HG03565 (cell line): Measurements from ENCODE around the gene SH3PXD2A.
"Not testable (repeated sequence)": the region's sequence is repeated elsewhere in the genome, so short reads cannot be mapped to it uniquely, and the experiment has no call there.

Source experiments
- ATAC-seq: cut with Tn5 transposase; IDR thresholded peaks from one replicate; pipeline ENCODE4 v1.9.1; 2021; ENCODE audit warnings: mild to moderate bottlenecking, moderate library complexity; ENCODE audit not compliant: unreplicated experiment

SH3PXD2A gene

DNA sequence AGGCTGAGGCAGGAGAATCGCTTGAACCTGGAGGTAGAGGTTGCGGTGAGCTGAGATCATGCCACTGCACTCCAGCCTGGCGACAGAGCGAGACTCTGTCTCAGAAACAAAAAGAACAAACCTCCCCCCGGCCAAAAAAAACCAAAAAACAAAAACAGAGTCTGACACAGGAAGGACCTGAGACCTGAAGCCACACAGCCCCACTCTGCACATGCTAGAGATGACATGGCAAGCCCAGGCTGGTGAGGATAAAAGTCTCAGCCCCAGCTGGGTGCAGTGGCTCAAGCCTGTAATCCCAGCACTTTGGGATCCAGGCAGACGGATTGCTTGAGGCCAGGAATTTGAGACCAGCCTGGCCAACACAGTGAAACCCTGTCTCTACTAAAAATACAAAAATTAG, 222.5 kb downstream of the SH3PXD2A start:
- not testable (repeated sequence) for ATAC-seq

DNA sequence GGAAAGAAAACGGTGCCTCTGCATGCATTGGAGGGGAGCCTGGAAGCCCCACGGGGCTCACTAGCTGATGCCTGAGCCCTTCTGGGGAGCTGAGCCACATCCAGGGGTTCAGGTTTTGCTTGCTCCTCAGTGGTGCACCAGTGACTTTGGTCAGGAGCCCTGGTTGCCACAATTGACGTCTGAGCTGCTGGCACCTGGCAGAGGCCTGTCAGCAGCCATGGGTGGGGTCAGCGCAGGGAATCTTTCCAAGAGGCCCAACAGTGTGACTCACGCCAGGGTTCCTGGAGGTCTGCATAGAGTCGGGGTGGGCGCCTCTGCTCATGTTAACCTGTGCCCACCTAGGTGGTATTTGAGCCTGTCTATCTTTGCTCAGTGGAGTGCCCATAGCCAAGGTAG, 223.1 kb downstream of the SH3PXD2A start:
- ATAC-seq = no peak

DNA sequence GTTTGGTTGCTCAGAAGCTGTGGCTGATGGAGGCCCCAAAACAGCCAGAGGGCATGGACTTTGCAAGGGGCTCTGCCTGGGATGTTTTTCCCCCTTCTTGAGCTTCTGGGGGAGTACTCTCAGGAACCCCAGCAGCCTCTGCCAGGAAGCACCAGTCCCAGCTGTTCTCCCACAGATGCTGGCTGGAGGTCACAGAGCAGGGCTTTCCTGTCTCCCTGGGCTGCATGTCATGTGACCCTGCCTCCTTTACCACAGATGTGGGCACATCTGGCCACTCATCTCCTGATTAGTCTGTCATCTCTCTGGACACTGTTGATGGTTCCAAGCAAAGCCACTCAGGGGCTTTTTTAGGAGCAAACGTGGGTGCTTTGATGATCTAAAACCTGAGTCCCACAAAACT, 225.2 kb downstream of the SH3PXD2A start:
- no peak for ATAC-seq

DNA sequence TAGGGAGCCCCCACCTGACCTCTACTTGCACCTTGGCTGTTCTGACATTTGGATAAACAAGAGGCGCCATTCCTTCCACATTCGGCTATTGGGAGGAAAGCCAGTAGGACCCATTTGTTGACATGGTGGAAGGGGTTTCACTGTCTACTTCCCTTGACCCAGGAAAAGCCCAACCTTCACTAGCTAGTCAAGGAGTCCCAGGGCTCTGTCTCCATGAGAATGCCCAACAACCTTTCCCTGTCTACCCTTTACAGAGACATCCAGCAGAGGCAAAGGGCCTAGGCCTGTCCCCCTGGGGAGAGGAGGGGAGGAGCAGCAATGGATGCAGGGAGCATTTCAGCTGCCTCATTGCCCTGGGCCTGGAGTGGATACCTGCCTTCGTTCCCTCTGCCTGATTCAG, 225.8 kb downstream of the SH3PXD2A start:
- no peak for ATAC-seq

GRCh38 chr10:103627893-103628292, 227.5 kb downstream of the SH3PXD2A start:
- no peak for ATAC-seq

DNA sequence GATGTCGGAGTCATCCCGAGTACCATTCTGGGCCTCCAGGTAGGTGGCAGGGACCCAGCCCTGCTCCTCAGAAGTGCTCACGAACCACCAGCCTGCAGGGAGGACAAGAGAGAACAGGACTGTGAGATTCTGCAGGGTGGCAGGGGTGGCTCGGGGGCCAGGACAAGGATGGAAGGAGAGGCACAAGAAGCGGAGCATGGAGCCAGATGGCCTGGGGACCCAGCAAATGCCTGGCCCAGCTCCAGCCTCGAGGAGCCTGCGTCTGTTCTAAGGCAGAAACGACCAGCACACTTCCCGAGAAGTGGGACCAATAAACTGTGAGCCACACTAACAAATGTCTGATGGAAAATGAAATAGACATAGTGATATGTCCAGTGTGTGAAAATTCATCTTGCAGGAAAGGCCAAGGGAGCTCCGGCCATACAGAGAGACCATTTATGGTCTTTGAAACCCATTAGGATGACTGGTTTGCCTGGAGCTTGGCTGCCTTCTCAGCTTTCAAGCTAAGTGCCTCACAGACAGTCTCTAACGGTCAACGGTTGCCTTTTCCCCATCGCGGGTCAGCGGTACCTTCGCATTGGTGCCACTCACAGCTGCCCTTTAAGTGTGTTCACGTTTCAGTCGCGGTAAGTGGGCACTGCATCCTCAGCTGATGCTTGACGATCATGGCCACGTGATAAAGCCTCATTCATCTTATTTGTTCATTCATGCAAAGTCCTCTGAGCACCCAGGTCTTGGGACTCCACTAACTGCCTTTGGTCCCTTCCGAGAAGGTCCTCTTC, 228.1 kb downstream of the SH3PXD2A start:
- ATAC-seq = no peak

- ATAC-seq = no peak
These were observed 229.2 kb downstream of the SH3PXD2A start for GRCh38 chr10:103626178-103626577.

DNA sequence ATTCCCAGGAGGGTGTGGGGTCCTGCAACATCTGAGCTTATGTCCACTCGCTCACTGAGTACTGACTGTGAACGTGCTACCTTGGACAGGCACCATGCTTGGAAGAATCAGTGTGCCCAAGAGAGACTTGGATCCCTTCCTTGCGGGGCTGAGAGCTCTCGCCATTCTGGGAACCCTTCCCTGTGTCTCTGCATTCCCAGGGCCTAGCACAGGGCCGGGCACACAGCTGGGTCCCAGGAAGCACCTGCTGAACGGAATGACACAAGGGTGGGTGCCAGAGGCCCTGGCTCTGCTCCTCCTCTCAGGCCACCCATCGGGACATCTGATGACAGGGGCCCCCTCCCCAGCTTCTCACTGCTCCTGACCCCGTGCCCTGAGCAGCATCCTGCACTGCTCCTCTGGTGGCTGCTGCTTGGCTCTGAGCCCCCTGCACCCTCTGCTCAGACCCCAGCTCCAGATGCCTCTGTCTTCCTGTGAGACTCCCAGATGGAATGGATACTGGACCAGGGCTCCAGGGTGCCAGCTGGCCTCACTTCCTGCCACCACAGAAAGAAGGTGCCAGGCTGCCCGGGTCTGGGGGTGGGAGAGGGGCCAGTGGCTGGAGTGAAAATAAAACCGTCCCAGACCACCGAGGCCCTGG, 232.3 kb downstream of the SH3PXD2A start:
- no peak for ATAC-seq

GRCh38 chr10:103622286-103622685, 233.1 kb downstream of the SH3PXD2A start:
- ATAC-seq = no peak

DNA sequence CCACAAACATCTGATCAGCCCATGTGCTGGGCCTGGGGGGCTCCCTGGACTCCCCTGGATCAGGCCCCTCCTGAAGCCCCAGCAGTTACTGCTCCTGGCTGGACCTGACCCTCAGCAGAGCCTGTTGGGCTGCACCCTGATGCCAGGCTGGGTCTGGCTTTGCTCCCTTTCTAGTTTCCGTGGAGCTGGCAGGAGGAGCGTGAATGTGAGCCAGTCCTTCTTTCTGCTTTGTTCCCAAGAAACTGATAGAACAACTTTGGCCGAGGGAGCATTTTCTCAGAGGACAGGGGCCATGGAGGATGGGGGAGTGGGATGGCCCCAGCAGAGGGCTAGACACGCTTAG, 233.6 kb downstream of the SH3PXD2A start:
- ATAC-seq = no peak

- ATAC-seq = no peak
These were observed 234.2 kb downstream of the SH3PXD2A start for GRCh38 chr10:103620891-103621782.

GRCh38 chr10:103620352-103620740, 235.0 kb downstream of the SH3PXD2A start:
- ATAC-seq = no peak

GRCh38 chr10:103619424-103620351, 235.7 kb downstream of the SH3PXD2A start:
- ATAC-seq = no peak

GRCh38 chr10:103618575-103619423, 236.6 kb downstream of the SH3PXD2A start:
- no peak for ATAC-seq

- no peak for ATAC-seq
These were observed 237.6 kb downstream of the SH3PXD2A start for GRCh38 chr10:103617602-103618385.

- no peak for ATAC-seq
These were observed 238.4 kb downstream of the SH3PXD2A start for GRCh38 chr10:103616705-103617601.

DNA sequence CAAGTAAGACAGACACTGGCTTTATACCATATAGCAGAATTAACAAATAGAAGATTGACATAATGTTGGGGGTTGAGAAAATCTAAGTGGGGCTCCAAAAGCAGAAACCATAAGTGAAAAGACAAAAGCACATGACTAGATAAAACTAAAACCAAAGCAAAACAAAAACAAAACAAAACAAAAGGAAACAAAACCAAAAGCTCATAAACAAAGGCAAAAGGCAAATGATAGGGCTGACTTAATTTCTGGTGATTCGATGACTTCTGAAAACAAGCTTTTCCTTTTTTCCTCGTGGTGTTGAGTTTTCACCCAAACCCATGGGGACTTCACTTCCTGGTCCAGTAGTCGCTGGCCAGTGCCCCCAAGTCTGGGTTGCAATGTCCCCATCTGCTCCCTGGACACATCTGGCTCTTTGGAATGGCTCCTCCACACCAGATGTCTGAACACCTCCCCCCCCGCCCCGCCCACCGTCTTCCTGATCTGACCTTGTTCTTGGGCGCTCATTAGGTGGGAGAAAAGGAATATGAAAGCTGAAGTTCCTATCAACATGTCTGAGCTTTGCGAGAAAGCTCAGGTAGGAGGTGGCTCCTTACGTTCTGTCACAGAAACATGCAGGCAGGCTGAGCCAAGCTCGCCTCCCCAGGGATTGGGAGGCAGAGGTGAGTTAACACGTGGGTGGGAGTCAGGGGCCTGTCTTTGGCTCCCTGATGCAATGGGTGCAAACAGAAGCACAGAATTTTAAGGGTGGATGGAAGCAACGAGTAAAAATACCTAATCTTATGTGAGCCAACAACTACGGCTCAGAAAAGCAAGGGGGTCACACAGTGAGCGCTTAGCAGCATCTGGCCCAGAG, 240.8 kb downstream of the SH3PXD2A start:
- no peak for ATAC-seq
